Measurements from ENCODE around the gene SMIM36.

- TF ChIP-seq, protein P1, sequence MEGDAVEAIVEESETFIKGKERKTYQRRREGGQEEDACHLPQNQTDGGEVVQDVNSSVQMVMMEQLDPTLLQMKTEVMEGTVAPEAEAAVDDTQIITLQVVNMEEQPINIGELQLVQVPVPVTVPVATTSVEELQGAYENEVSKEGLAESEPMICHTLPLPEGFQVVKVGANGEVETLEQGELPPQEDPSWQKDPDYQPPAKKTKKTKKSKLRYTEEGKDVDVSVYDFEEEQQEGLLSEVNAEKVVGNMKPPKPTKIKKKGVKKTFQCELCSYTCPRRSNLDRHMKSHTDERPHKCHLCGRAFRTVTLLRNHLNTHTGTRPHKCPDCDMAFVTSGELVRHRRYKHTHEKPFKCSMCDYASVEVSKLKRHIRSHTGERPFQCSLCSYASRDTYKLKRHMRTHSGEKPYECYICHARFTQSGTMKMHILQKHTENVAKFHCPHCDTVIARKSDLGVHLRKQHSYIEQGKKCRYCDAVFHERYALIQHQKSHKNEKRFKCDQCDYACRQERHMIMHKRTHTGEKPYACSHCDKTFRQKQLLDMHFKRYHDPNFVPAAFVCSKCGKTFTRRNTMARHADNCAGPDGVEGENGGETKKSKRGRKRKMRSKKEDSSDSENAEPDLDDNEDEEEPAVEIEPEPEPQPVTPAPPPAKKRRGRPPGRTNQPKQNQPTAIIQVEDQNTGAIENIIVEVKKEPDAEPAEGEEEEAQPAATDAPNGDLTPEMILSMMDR (IDR thresholded peaks at IDR 0.05) = no peak
- TF ChIP-seq POLR2A (IDR thresholded peaks at IDR 0.05) = no peak
These were observed 93.6 kb downstream of the SMIM36 start for GRCh38 chr17:55417411-55418268.
